Measurements from ENCODE around the gene EIF4G2.

- TF ChIP-seq CTCF (conservative IDR thresholded peaks at IDR 0.05; ENCODE audit: low read depth, low read length) (peak; percentile 91), EZH2 (IDR thresholded peaks at IDR 0.05; ENCODE audit: low read length, unreplicated experiment) (no peak)
These were observed 38.0 kb downstream of the EIF4G2 start for GRCh38 chr11:10770626-10771254.

Measured in PC-3 (cell line).